IMR-90 (cell line): Measurements from ENCODE around the gene HDAC10. TPM values are rescaled to one million over a fixed set of nuclear protein-coding genes. Genes with fewer than 3 reads are reported as not detected.
A peak's percentile ranks its signal among the peaks of the same experiment; 100 is the strongest.

Experiments used
- ATAC-seq: fragments of 200-7000 bp; cut with Tn5 transposase; 2 replicates; pipeline ENCODE4 v1.9.1; 2020; ENCODE audit warnings: low read depth, mild to moderate bottlenecking, moderate library complexity
- BruUV-seq: library from RNA; stranded (reverse); fragments of 400-500 nt; replicated peaks from 2 replicates; lab custom pipeline; 2021; lab: Mats Ljungman, UMichigan
- CTCF ChIA-PET: fragments of 300-600 bp; formaldehyde crosslinking; extraction: SDS; loops from one replicate; lab custom pipeline; 2021; ENCODE audit warnings: antibody characterized with exemption; lab: Yijun Ruan, JAX
- POLR2A ChIA-PET: fragments of 300-600 bp; sonication (Branson Sonifier 250); formaldehyde crosslinking; loops from one replicate; lab custom pipeline; 2022; ENCODE audit warnings: antibody characterized with exemption; ENCODE audit not compliant: unreplicated experiment; lab: Charles Lee
- DNase-seq: peaks from one replicate; pipeline ENCODE4 v3.0.0; 2013
- H2AFZ ChIP-seq: replicated peaks from 2 replicates; pipeline ENCODE3; 2013; ENCODE audit warnings: low read length, mild to moderate bottlenecking; ENCODE audit not compliant: poor library complexity
- H2AK5ac ChIP-seq: 2 replicates; pipeline ENCODE4 v1.6.1; 2013; ENCODE audit warnings: low read depth, low read length, inconsistent platforms
- H2AK9ac ChIP-seq: replicated peaks from 2 replicates; pipeline ENCODE3; 2013; ENCODE audit warnings: mild to moderate bottlenecking, low read depth, low read length, moderate library complexity; ENCODE audit not compliant: poor library complexity
- H2BK120ac ChIP-seq: 2 replicates; pipeline ENCODE4 v1.6.1; 2013; ENCODE audit warnings: low read depth, low read length, inconsistent platforms
- H2BK15ac ChIP-seq: 3 replicates; pipeline ENCODE4 v1.6.1; 2013; ENCODE audit warnings: low read depth, low read length, inconsistent platforms
- H2BK20ac ChIP-seq: 2 replicates; pipeline ENCODE4 v1.6.1; 2013; ENCODE audit warnings: low read depth, mild to moderate bottlenecking, inconsistent platforms, low read length, moderate library complexity
- H2BK5ac ChIP-seq: 2 replicates; pipeline ENCODE4 v1.6.1; 2013; ENCODE audit warnings: mild to moderate bottlenecking, low read depth, low read length, inconsistent platforms; ENCODE audit not compliant: poor library complexity, severe bottlenecking
- H3K14ac ChIP-seq: replicated peaks from 2 replicates; pipeline ENCODE4 v1.6.1; 2013; ENCODE audit warnings: low read depth, low read length, inconsistent platforms
- H3K18ac ChIP-seq: 2 replicates; pipeline ENCODE4 v1.6.1; 2013; ENCODE audit warnings: low read depth, low read length, control low read depth
- H3K23ac ChIP-seq: 2 replicates; pipeline ENCODE4 v1.6.1; 2013; ENCODE audit warnings: low read depth, low read length, inconsistent platforms
- H3K27ac ChIP-seq: 2 replicates; pipeline ENCODE4 v1.5.1; 2013; ENCODE audit warnings: mild to moderate bottlenecking, control low read depth, low read length; ENCODE audit not compliant: insufficient read depth
- H3K27me3 ChIP-seq: 2 replicates; pipeline ENCODE4 v1.6.1; 2013; ENCODE audit warnings: low read length; ENCODE audit not compliant: control insufficient read depth, insufficient read depth
- H3K36me3 ChIP-seq: 2 replicates; pipeline ENCODE4 v1.6.1; 2013; ENCODE audit warnings: low read length, mixed read lengths; ENCODE audit not compliant: control insufficient read depth, insufficient read depth
- H3K4ac ChIP-seq: 2 replicates; pipeline ENCODE4 v1.6.1; 2013; ENCODE audit warnings: low read depth, low read length, inconsistent platforms
- H3K4me1 ChIP-seq: 2 replicates; pipeline ENCODE4 v1.6.1; 2013; ENCODE audit warnings: low read length, mixed read lengths; ENCODE audit not compliant: control insufficient read depth, insufficient read depth
- H3K4me2 ChIP-seq: 2 replicates; pipeline ENCODE4 v1.6.1; 2013; ENCODE audit warnings: low read depth, mild to moderate bottlenecking, control low read depth, low read length, moderate library complexity
- H3K4me3 ChIP-seq: 2 replicates; pipeline ENCODE4 v1.5.1; 2013; ENCODE audit warnings: low read depth, mild to moderate bottlenecking, control low read depth, low read length, moderate library complexity; ENCODE audit not compliant: insufficient read depth
- H3K56ac ChIP-seq: 2 replicates; pipeline ENCODE4 v1.6.1; 2013; ENCODE audit warnings: low read length, inconsistent platforms; ENCODE audit not compliant: insufficient read depth; ENCODE audit errors: extremely low read depth
- H3K79me1 ChIP-seq, 2 experiments: 2 replicates each; pipeline ENCODE4 v1.6.1; 2013; ENCODE audit warnings: low read length in 2 of 2, inconsistent platforms in 1 of 2, low read depth in 1 of 2
- H3K9ac ChIP-seq: 2 replicates; pipeline ENCODE4 v1.6.1; 2013; ENCODE audit warnings: low read depth, low read length, control low read depth
- H3K9me1 ChIP-seq: 2 replicates; pipeline ENCODE4 v1.6.1; 2013; ENCODE audit warnings: low read length, inconsistent platforms; ENCODE audit not compliant: insufficient read depth
- H3K9me3 ChIP-seq: 2 replicates; pipeline ENCODE4 v1.6.1; 2013; ENCODE audit warnings: low read length; ENCODE audit not compliant: control insufficient read depth, insufficient read depth
- H4K20me1 ChIP-seq: 2 replicates; pipeline ENCODE4 v1.6.1; 2013; ENCODE audit warnings: low read length, inconsistent platforms; ENCODE audit not compliant: insufficient read depth
- H4K5ac ChIP-seq: 2 replicates; pipeline ENCODE4 v1.6.1; 2013; ENCODE audit warnings: mild to moderate bottlenecking, low read depth, low read length, control low read depth
- H4K8ac ChIP-seq, 2 experiments: 2 replicates each; pipeline ENCODE4 v1.6.1; 2013; ENCODE audit warnings: low read depth in 2 of 2, low read length in 2 of 2, control low read depth in 1 of 2, inconsistent platforms in 1 of 2
- H4K91ac ChIP-seq: 2 replicates; pipeline ENCODE4 v1.6.1; 2013; ENCODE audit warnings: low read depth, low read length, inconsistent platforms; ENCODE audit not compliant: insufficient read depth
- BHLHE40 ChIP-seq: fragments of 150-350 bp; IDR thresholded peaks from 2 replicates; pipeline ENCODE4 v1.6.1; 2016; ENCODE audit warnings: mild to moderate bottlenecking, low read depth, low read length
- CEBPB ChIP-seq: IDR thresholded peaks from 2 replicates; pipeline ENCODE4 v1.6.1; 2012; ENCODE audit warnings: low read depth, low read length, improper control_type of control experiment
- CHD1 ChIP-seq: IDR thresholded peaks from 2 replicates; pipeline ENCODE4 v1.6.1; 2012; ENCODE audit warnings: low read depth, low read length, improper control_type of control experiment
- CTCF ChIP-seq: conservative IDR thresholded peaks from 2 replicates; pipeline ENCODE4 v1.5.1; 2012; ENCODE audit warnings: mild to moderate bottlenecking, low read depth, low read length, improper control_type of control experiment
- ELK1 ChIP-seq: fragments of 150-350 bp; IDR thresholded peaks from 2 replicates; pipeline ENCODE4 v1.6.1; 2016; ENCODE audit warnings: low read depth, mild to moderate bottlenecking, low read length, moderate library complexity, borderline replicate concordance
- FOS ChIP-seq: fragments of 150-350 bp; IDR thresholded peaks from 2 replicates; pipeline ENCODE4 v1.6.1; 2016; ENCODE audit warnings: low read depth, low read length
- MAFK ChIP-seq: IDR thresholded peaks from 2 replicates; pipeline ENCODE4 v1.6.1; 2012; ENCODE audit warnings: low read depth, low read length, improper control_type of control experiment
- MAZ ChIP-seq: IDR thresholded peaks from 2 replicates; pipeline ENCODE4 v1.6.1; 2012; ENCODE audit warnings: low read depth, mild to moderate bottlenecking, low read length, improper control_type of control experiment, moderate library complexity, borderline replicate concordance
- MXI1 ChIP-seq: IDR thresholded peaks from 2 replicates; pipeline ENCODE4 v1.6.1; 2012; ENCODE audit warnings: low read depth, mild to moderate bottlenecking, low read length, moderate library complexity, borderline replicate concordance
- NFE2L2 ChIP-seq: fragments of 150-350 bp; IDR thresholded peaks from 2 replicates; pipeline ENCODE4 v1.6.1; 2016; ENCODE audit warnings: low read depth, mild to moderate bottlenecking, low read length
- POLR2A ChIP-seq: IDR thresholded peaks from 2 replicates; pipeline ENCODE4 v1.6.1; 2012; ENCODE audit warnings: mild to moderate bottlenecking, low read depth, low read length
- RAD21 ChIP-seq: IDR thresholded peaks from 2 replicates; pipeline ENCODE4 v1.6.1; 2012; ENCODE audit warnings: low read length, improper control_type of control experiment
- RCOR1 ChIP-seq: IDR thresholded peaks from 2 replicates; pipeline ENCODE4 v1.6.1; 2012; ENCODE audit warnings: mild to moderate bottlenecking, low read length, improper control_type of control experiment; ENCODE audit not compliant: insufficient replicate concordance
- RFX5 ChIP-seq: IDR thresholded peaks from 2 replicates; pipeline ENCODE4 v1.8.0; 2012; ENCODE audit warnings: low read depth, mild to moderate bottlenecking, low read length, moderate library complexity
- USF2 ChIP-seq: fragments of 150-350 bp; IDR thresholded peaks from 2 replicates; pipeline ENCODE4 v1.6.1; 2017; ENCODE audit warnings: mild to moderate bottlenecking, antibody characterized with exemption, low read length, low read depth
- WGBS, 2 experiments: methylation state at CpG; one replicate each; pipeline versions ENCODE4 v1.1.5 to v1.1.7; 2013; ENCODE audit warnings: missing lambda C conversion rate in 2 of 2; ENCODE audit not compliant: insufficient read length in 1 of 2; ENCODE audit errors: extremely low coverage in 2 of 2; 5-methylcytosine and 5-hydroxymethylcytosine counted together
- dilution Hi-C: fragments of 300-500 bp; cut with HindIII; formaldehyde crosslinking; loops from one replicate; pipeline ENCODE4 v1.14.3; 2018; ENCODE audit warnings: low sequenced_read_pairs; ENCODE audit not compliant: unreplicated experiment
- in situ Hi-C: fragments of 300-500 bp; cut with MboI; formaldehyde crosslinking; loops from 3 replicates; pipeline ENCODE4 v1.14.3; 2019; ENCODE audit warnings: low sequenced_read_pairs, inconsistent platforms, mixed read lengths
- intact Hi-C: fragments of 100-400 bp; cut with micrococcal nuclease; formaldehyde crosslinking; loops from 2 replicates; pipeline ENCODE4 v1.10.0; 2022
- polyA plus RNA-seq, 3 experiments: library from polyadenylated mRNA; depleted of rRNA; stranded (reverse); fragments of >200 nt; gene quantifications; 2 replicates each; pipeline ENCODE4 v1.2.3, GENCODE V29; 2012; ENCODE audit warnings: low replicate concordance in 1 of 3
- total RNA-seq: library from RNA; depleted of rRNA; stranded (reverse); fragments of >200 nt; gene quantifications from 2 replicates; pipeline ENCODE4 v1.2.3, GENCODE V29; 2012

Gene HDAC10
- total and polyA plus RNA-seq, 2 of the 4 experiments (the other 2 are of a cell fraction) = 3.9 to 35.7 TPM

- H3K36me3 ChIP-seq = peaks cover 23% of the 10 kb centered on the region
- intact Hi-C loops = no loop called here
- H2BK20ac ChIP-seq = no peak overlapping the region
- no peak overlapping the region for H4K8ac ChIP-seq
- no peak overlapping the region for H4K5ac ChIP-seq
- no peak overlapping the region for H2AK5ac ChIP-seq
- no peak overlapping the region for H3K4ac ChIP-seq
- peaks cover 93% of the 10 kb centered on the region for H4K20me1 ChIP-seq
- H3K9ac ChIP-seq = no peak overlapping the region
- no TSS peak for BruUV-seq
- ChIA-PET CTCF (no interaction called here), POLR2A (no interaction called here)
- H3K56ac ChIP-seq = no peak overlapping the region
- no peak overlapping the region for H3K23ac ChIP-seq
- H2AFZ ChIP-seq = no peak overlapping the region
- peaks cover 70% of the 10 kb centered on the region for H3K4me1 ChIP-seq
- H3K4me2 ChIP-seq = no peak overlapping the region; the same call in 1 of the 2 replicates
- no peak overlapping the region for H3K14ac ChIP-seq
- no peaks in the 10 kb centered on the region for H3K9me3 ChIP-seq
- H3K79me1 ChIP-seq = peaks cover 4 to 45% of the 10 kb centered on the region in 2 experiments; a peak in 3 of 4 replicates
- no peak for ATAC-seq
- no peak overlapping the region for H3K27ac ChIP-seq
- H2AK9ac ChIP-seq = peak overlapping the region; percentile 51
- WGBS, 2 experiments = 36% methylated on average over 46 of the region's 93 CpGs; no CpG with 5 or more reads in 1 of the 2 experiments
- in situ Hi-C loops = no loop called here
- H2BK5ac ChIP-seq = no peak overlapping the region
- H3K4me3 ChIP-seq = no peak overlapping the region
- no peak overlapping the region for H2BK15ac ChIP-seq
- H3K9me1 ChIP-seq = peaks cover 11% of the 10 kb centered on the region
- dilution Hi-C loops = no loop called here
- H2BK120ac ChIP-seq = no peak overlapping the region
- no peak overlapping the region for H4K91ac ChIP-seq
- no peaks in the 10 kb centered on the region for H3K27me3 ChIP-seq
- DNase-seq = no peak
- no peak overlapping the region for H3K18ac ChIP-seq
- TF ChIP-seq POLR2A (no peak), RCOR1 (no peak), MAFK (no peak), RFX5 (no peak), NFE2L2 (no peak), CHD1 (no peak), RAD21 (no peak), FOS (no peak), BHLHE40 (no peak), MAZ (no peak), USF2 (no peak), ELK1 (no peak), CTCF (no peak), MXI1 (no peak), CEBPB (no peak)
Measured at GRCh38 chr22:50299785-50300619, 48.9 kb upstream of the HDAC10 start.
